Measurements from ENCODE around the gene SLC44A4. TPM values are rescaled to one million over a fixed set of nuclear protein-coding genes. Genes with fewer than 3 reads are reported as not detected.

Gene SLC44A4
- total and polyA plus RNA-seq, 9 of the 15 experiments (the other 6 are each of a cell fraction or from before 2014, with no cell fraction given) = 7.9 to 18.6 (median 11.2) TPM

- no peak for TF ChIP-seq CHD7 (IDR thresholded peaks at IDR 0.05; ENCODE audit: low read depth, low read length)
- TF ChIP-seq ZNF696 (CRISPR knock-in tag; conservative IDR thresholded peaks at IDR 0.05) = no peak
- TF ChIP-seq GABPB1 (CRISPR knock-in tag; IDR thresholded peaks at IDR 0.05) = no peak
- TF ChIP-seq SREBF1 (IDR thresholded peaks at IDR 0.05; ENCODE audit: borderline replicate concordance, low read depth, low read length) = no peak
- no peak for TF ChIP-seq BMI1 (IDR thresholded peaks at IDR 0.05; ENCODE audit: low read length)
- TF ChIP-seq GATA2 (CRISPR knock-in tag; IDR thresholded peaks at IDR 0.05) = no peak
- no peak for TF ChIP-seq RBBP5 (IDR thresholded peaks at IDR 0.05; ENCODE audit: borderline replicate concordance, insufficient read depth, low read length, poor library complexity, severe bottlenecking)
- TF ChIP-seq TEAD2 (tag; IDR thresholded peaks at IDR 0.05) = no peak
- TF ChIP-seq U2AF1 (optimal IDR thresholded peaks at IDR 0.05; ENCODE audit: low read depth, low read length) = no peak
- no peak for TF ChIP-seq KDM5B (IDR thresholded peaks at IDR 0.05; ENCODE audit: insufficient replicate concordance, low read depth, low read length)
- TF ChIP-seq ZBTB1 (CRISPR knock-in tag; IDR thresholded peaks at IDR 0.05; ENCODE audit: borderline replicate concordance, low read depth) = no peak
- peak; percentile 64; the same call in 1 of the 2 replicates for TF ChIP-seq SMARCA5 (IDR thresholded peaks at IDR 0.05)
- no peak for TF ChIP-seq POLR2AphosphoS5 (IDR thresholded peaks at IDR 0.05; ENCODE audit: control insufficient read depth, insufficient read depth, low read depth, low read length)
- no peak for TF ChIP-seq ZFP30 (CRISPR knock-in tag; IDR thresholded peaks at IDR 0.05; ENCODE audit: borderline replicate concordance)
- TF ChIP-seq ZFP1 (CRISPR knock-in tag; IDR thresholded peaks at IDR 0.05) = no peak
- TF ChIP-seq PHF8 (IDR thresholded peaks at IDR 0.05; ENCODE audit: borderline replicate concordance, low read length) = no peak
- no peak for TF ChIP-seq GTF2B (IDR thresholded peaks at IDR 0.05; ENCODE audit: extremely low read depth, insufficient read length)
Observed at GRCh38 chr6:31870385-31870921, 8.3 kb downstream of the SLC44A4 start (continued).
